HG03095 (cell line): ENCODE measurements around the gene PPP1R16B.
"Not testable (repeated sequence)": the region's sequence is repeated elsewhere in the genome, so short reads cannot be mapped to it uniquely, and the experiment has no call there.

Source experiments
- ATAC-seq: cut with Tn5 transposase; IDR thresholded peaks from one replicate; pipeline ENCODE4 v1.9.1; 2021; ENCODE audit warnings: moderate library complexity; ENCODE audit not compliant: unreplicated experiment

Gene PPP1R16B

GRCh38 chr20:38843346-38843745, 37.8 kb downstream of the PPP1R16B start:
- no peak for ATAC-seq

GRCh38 chr20:38844963-38845362, 39.5 kb downstream of the PPP1R16B start:
- no peak for ATAC-seq

GRCh38 chr20:38847840-38848239, 42.3 kb downstream of the PPP1R16B start:
- ATAC-seq: no peak

GRCh38 chr20:38853759-38854158, 48.3 kb downstream of the PPP1R16B start:
- ATAC-seq: no peak

- ATAC-seq: no peak
These were observed 49.2 kb downstream of the PPP1R16B start for GRCh38 chr20:38854654-38855066.

- ATAC-seq: no peak
These were observed 49.9 kb downstream of the PPP1R16B start for GRCh38 chr20:38855356-38855755.

- no peak for ATAC-seq
These were observed 51.1 kb downstream of the PPP1R16B start for GRCh38 chr20:38856570-38856969.

- ATAC-seq: no peak
These were observed 52.2 kb downstream of the PPP1R16B start for GRCh38 chr20:38857703-38858102.

GRCh38 chr20:38859070-38859690, 53.7 kb downstream of the PPP1R16B start:
- no peak for ATAC-seq

- ATAC-seq: not testable (repeated sequence)
These were observed 54.4 kb downstream of the PPP1R16B start for GRCh38 chr20:38859857-38860256.

GRCh38 chr20:38861071-38861401, 55.5 kb downstream of the PPP1R16B start:
- ATAC-seq: no peak

GRCh38 chr20:38862226-38862625, 56.7 kb downstream of the PPP1R16B start:
- no peak for ATAC-seq

- peak; percentile 76 for ATAC-seq
These were observed 57.7 kb downstream of the PPP1R16B start for GRCh38 chr20:38863024-38863851.

- ATAC-seq: no peak
These were observed 59.2 kb downstream of the PPP1R16B start for GRCh38 chr20:38864662-38865061.

- ATAC-seq: no peak
These were observed 61.0 kb downstream of the PPP1R16B start for GRCh38 chr20:38866265-38867061.

GRCh38 chr20:38867062-38867359, 61.5 kb downstream of the PPP1R16B start:
- ATAC-seq: no peak

- no peak for ATAC-seq
These were observed 65.4 kb downstream of the PPP1R16B start for GRCh38 chr20:38870733-38871559.

GRCh38 chr20:38871560-38871953, 66.1 kb downstream of the PPP1R16B start:
- ATAC-seq: no peak

GRCh38 chr20:38872036-38872435, 66.5 kb downstream of the PPP1R16B start:
- no peak for ATAC-seq

GRCh38 chr20:38872491-38873049, 67.1 kb downstream of the PPP1R16B start:
- ATAC-seq: no peak
